OCI-LY3 (cell line): ENCODE results near the gene FRMD4A.

ENCODE experiments used
- EZH2phosphoT487 ChIP-seq: fragments of 200-600 bp; shearing (Covaris generic); IDR thresholded peaks from 2 replicates; pipeline ENCODE4 v1.6.1; 2018; ENCODE audit warnings: antibody characterized with exemption, mixed run types, low read depth
- TF ChIP-seq, protein P1 (sequence below): fragments of 200-600, 300-600 bp; sonication (generic); IDR thresholded peaks from 2 replicates; pipeline ENCODE4 v1.5.1; 2014; ENCODE audit warnings: antibody characterized with exemption, low read length, low read depth

DNA sequence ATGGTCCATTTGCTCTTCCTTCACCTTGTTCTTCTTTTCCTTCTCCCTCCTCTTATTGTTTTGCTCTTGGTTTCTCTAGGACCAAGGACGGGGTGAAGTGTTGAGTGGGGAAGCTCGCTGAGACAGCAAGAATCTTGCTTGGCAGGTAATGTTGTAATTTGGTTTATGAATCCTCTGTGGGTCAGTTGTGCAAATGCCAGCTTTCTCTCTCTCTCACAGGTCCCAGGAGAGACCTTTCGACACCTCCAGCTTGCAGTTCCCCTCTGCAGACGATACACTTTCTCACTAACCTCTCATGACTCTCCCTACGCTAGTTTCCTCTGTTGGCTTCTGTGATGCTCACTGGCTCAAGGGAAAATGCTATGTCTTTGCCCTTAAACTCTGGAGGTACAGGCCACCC is 77.0 kb downstream of the FRMD4A start:
- TF ChIP-seq, protein P1, sequence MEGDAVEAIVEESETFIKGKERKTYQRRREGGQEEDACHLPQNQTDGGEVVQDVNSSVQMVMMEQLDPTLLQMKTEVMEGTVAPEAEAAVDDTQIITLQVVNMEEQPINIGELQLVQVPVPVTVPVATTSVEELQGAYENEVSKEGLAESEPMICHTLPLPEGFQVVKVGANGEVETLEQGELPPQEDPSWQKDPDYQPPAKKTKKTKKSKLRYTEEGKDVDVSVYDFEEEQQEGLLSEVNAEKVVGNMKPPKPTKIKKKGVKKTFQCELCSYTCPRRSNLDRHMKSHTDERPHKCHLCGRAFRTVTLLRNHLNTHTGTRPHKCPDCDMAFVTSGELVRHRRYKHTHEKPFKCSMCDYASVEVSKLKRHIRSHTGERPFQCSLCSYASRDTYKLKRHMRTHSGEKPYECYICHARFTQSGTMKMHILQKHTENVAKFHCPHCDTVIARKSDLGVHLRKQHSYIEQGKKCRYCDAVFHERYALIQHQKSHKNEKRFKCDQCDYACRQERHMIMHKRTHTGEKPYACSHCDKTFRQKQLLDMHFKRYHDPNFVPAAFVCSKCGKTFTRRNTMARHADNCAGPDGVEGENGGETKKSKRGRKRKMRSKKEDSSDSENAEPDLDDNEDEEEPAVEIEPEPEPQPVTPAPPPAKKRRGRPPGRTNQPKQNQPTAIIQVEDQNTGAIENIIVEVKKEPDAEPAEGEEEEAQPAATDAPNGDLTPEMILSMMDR = no peak
- TF ChIP-seq EZH2phosphoT487 = no peak
